GM21825 (cell line): ENCODE measurements around the gene ARFIP2.

Experiments used
- ATAC-seq: cut with Tn5 transposase; IDR thresholded peaks from one replicate; pipeline ENCODE4 v1.9.1; 2021; ENCODE audit warnings: mild to moderate bottlenecking, moderate library complexity; ENCODE audit not compliant: unreplicated experiment

ARFIP2 gene

GRCh38 chr11:6483015-6483414 is 1.9 kb upstream of the ARFIP2 start:
- no peak for ATAC-seq

- ATAC-seq = no peak
These were observed 1.3 kb upstream of the ARFIP2 start for GRCh38 chr11:6482441-6482840.

GRCh38 chr11:6481924-6482275 is 769 bp upstream of the ARFIP2 start:
- ATAC-seq = no peak

- ATAC-seq = no peak
These were observed 724 bp downstream of the ARFIP2 start for GRCh38 chr11:6480299-6480914.

GRCh38 chr11:6476571-6476970 is 4.6 kb downstream of the ARFIP2 start:
- ATAC-seq = no peak

- no peak for ATAC-seq
These were observed 5.2 kb downstream of the ARFIP2 start for GRCh38 chr11:6475936-6476335.

- no peak for ATAC-seq
These were observed 6.2 kb downstream of the ARFIP2 start for GRCh38 chr11:6474806-6475500.

- no peak for ATAC-seq
These were observed 6.7 kb downstream of the ARFIP2 start for GRCh38 chr11:6474413-6474792.

GRCh38 chr11:6473451-6474412 is 7.4 kb downstream of the ARFIP2 start, which contains the start of gene TRIM3:
TRIM3 (minus strand) TSS chr11:6473941; CDS start chr11:6465695, 8,246 bp downstream.
- peak; percentile 63 for ATAC-seq

GRCh38 chr11:6472934-6473333 is 8.2 kb downstream of the ARFIP2 start:
- no peak for ATAC-seq

- ATAC-seq = no peak
These were observed 11.5 kb downstream of the ARFIP2 start for GRCh38 chr11:6469599-6469998.

- ATAC-seq = peak; percentile 80
These were observed 12.2 kb downstream of the ARFIP2 start for GRCh38 chr11:6468712-6469495.

- ATAC-seq = no peak
These were observed 22.1 kb downstream of the ARFIP2 start for GRCh38 chr11:6459099-6459450.

GRCh38 chr11:6458352-6459098 is 22.6 kb downstream of the ARFIP2 start:
- no peak for ATAC-seq

GRCh38 chr11:6457581-6458320 is 23.4 kb downstream of the ARFIP2 start:
- no peak for ATAC-seq

GRCh38 chr11:6456361-6457073 is 24.6 kb downstream of the ARFIP2 start:
- ATAC-seq = no peak

GRCh38 chr11:6455070-6455469 is 26.1 kb downstream of the ARFIP2 start:
- no peak for ATAC-seq

- ATAC-seq = no peak
These were observed 28.0 kb downstream of the ARFIP2 start for GRCh38 chr11:6453152-6453551.

- ATAC-seq = no peak
These were observed 28.9 kb downstream of the ARFIP2 start for GRCh38 chr11:6452219-6452618.
